ENCODE results near the gene CCL21. TPM values are rescaled to one million over a fixed set of nuclear protein-coding genes. Genes with fewer than 3 reads are reported as not detected.

The CCL21 gene
- total RNA-seq, 1 experiment from 2014 or later = not detected

DNA sequence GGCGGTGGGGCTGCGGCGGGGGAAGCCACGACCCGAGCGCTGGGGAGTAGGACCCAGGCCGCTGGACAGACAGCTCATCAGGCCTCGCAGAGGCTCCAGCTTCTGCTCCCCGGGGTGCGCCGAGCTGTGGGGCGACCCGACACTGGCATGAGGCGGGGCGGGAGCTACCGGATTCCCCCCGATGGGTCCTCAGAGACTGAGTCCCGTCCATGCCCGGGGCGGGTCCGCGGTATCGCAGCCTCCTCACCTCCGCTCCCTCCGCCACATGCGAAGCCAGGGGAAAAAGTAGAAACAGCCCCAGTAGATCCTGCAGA lies 44.9 kb downstream of the CCL21 start (continued):
- TF ChIP-seq, protein P1, sequence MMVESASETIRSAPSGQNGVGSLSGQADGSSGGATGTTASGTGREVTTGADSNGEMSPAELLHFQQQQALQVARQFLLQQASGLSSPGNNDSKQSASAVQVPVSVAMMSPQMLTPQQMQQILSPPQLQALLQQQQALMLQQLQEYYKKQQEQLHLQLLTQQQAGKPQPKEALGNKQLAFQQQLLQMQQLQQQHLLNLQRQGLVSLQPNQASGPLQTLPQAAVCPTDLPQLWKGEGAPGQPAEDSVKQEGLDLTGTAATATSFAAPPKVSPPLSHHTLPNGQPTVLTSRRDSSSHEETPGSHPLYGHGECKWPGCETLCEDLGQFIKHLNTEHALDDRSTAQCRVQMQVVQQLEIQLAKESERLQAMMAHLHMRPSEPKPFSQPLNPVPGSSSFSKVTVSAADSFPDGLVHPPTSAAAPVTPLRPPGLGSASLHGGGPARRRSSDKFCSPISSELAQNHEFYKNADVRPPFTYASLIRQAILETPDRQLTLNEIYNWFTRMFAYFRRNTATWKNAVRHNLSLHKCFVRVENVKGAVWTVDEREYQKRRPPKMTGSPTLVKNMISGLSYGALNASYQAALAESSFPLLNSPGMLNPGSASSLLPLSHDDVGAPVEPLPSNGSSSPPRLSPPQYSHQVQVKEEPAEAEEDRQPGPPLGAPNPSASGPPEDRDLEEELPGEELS (CRISPR knock-in tag; IDR thresholded peaks at IDR 0.05) = 0 out of 2 replicates have a peak, but pooled peaks have one; percentile 4

- H3K4me1 Mint-ChIP-seq = peaks cover 9% of the 10 kb centered on the region
- H3K27me3 Mint-ChIP-seq (ENCODE audit: low read depth) = peaks cover 10% of the 10 kb centered on the region
- H3K4me3 Mint-ChIP-seq = peak overlapping the region; percentile 94
- H3K27ac Mint-ChIP-seq = peak overlapping the region; percentile 74
- peaks cover 11% of the 10 kb centered on the region for H3K9me3 Mint-ChIP-seq
- DNase-seq (ENCODE audit: low spot score) = peak; percentile 94
- ChIA-PET POLR2A (interaction anchor here (1.0 to 1.9 kb wide), 4 partner anchors 10 to 27 kb away, joined by 3 to 11 read pairs (median 6); partner anchors contain the start of genes GALT and SIGMAR1), CTCF (interaction anchor here (0.6 to 4.0 kb wide), 21 partner anchors 9 to 330 kb away, joined by 3 to 65 read pairs (median 6); partner anchors contain the start of genes ARID3C, DCTN3, GALT and IL11RA)
- ATAC-seq = peak; percentile 77
- H3K36me3 Mint-ChIP-seq = peaks cover 15% of the 10 kb centered on the region
- TF ChIP-seq, protein P2, sequence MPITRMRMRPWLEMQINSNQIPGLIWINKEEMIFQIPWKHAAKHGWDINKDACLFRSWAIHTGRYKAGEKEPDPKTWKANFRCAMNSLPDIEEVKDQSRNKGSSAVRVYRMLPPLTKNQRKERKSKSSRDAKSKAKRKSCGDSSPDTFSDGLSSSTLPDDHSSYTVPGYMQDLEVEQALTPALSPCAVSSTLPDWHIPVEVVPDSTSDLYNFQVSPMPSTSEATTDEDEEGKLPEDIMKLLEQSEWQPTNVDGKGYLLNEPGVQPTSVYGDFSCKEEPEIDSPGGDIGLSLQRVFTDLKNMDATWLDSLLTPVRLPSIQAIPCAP (CRISPR knock-in tag; IDR thresholded peaks at IDR 0.05) = no peak
- TF ChIP-seq ZNF396 (CRISPR knock-in tag; IDR thresholded peaks at IDR 0.05; ENCODE audit: borderline replicate concordance) = no peak
- TF ChIP-seq ZNF232 (CRISPR knock-in tag; IDR thresholded peaks at IDR 0.05) = no peak
- TF ChIP-seq, protein P3, sequence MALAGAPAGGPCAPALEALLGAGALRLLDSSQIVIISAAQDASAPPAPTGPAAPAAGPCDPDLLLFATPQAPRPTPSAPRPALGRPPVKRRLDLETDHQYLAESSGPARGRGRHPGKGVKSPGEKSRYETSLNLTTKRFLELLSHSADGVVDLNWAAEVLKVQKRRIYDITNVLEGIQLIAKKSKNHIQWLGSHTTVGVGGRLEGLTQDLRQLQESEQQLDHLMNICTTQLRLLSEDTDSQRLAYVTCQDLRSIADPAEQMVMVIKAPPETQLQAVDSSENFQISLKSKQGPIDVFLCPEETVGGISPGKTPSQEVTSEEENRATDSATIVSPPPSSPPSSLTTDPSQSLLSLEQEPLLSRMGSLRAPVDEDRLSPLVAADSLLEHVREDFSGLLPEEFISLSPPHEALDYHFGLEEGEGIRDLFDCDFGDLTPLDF (CRISPR knock-in tag; IDR thresholded peaks at IDR 0.05) = no peak
- TF ChIP-seq ETV6 (CRISPR knock-in tag; IDR thresholded peaks at IDR 0.05) = 0 out of 2 replicates have a peak, but pooled peaks have one; percentile 18
- peak; percentile 83 for TF ChIP-seq ZNF121 (CRISPR knock-in tag; IDR thresholded peaks at IDR 0.05)
- TF ChIP-seq, protein P4, sequence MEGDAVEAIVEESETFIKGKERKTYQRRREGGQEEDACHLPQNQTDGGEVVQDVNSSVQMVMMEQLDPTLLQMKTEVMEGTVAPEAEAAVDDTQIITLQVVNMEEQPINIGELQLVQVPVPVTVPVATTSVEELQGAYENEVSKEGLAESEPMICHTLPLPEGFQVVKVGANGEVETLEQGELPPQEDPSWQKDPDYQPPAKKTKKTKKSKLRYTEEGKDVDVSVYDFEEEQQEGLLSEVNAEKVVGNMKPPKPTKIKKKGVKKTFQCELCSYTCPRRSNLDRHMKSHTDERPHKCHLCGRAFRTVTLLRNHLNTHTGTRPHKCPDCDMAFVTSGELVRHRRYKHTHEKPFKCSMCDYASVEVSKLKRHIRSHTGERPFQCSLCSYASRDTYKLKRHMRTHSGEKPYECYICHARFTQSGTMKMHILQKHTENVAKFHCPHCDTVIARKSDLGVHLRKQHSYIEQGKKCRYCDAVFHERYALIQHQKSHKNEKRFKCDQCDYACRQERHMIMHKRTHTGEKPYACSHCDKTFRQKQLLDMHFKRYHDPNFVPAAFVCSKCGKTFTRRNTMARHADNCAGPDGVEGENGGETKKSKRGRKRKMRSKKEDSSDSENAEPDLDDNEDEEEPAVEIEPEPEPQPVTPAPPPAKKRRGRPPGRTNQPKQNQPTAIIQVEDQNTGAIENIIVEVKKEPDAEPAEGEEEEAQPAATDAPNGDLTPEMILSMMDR (IDR thresholded peaks at IDR 0.05) = peak; percentile 54
- no peak for TF ChIP-seq ZNF416 (CRISPR knock-in tag; IDR thresholded peaks at IDR 0.05)
- no peak for TF ChIP-seq TEAD4 (CRISPR knock-in tag; IDR thresholded peaks at IDR 0.05)
- TF ChIP-seq SOX15 (CRISPR knock-in tag; IDR thresholded peaks at IDR 0.05) = no peak
- TF ChIP-seq MYBL2 (CRISPR knock-in tag; IDR thresholded peaks at IDR 0.05) = no peak
- TF ChIP-seq ARID4B (CRISPR knock-in tag; IDR thresholded peaks at IDR 0.05; ENCODE audit: borderline replicate concordance) = no peak; the same call in 1 of the 2 replicates
- TF ChIP-seq ZNF425 (CRISPR knock-in tag; conservative IDR thresholded peaks at IDR 0.05) = no peak
- TF ChIP-seq GABPB1 (CRISPR knock-in tag; IDR thresholded peaks at IDR 0.05) = no peak
- TF ChIP-seq GTF2I (CRISPR knock-in tag; conservative IDR thresholded peaks at IDR 0.05) = no peak
- TF ChIP-seq, protein P5, sequence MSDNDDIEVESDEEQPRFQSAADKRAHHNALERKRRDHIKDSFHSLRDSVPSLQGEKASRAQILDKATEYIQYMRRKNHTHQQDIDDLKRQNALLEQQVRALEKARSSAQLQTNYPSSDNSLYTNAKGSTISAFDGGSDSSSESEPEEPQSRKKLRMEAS (CRISPR knock-in tag; IDR thresholded peaks at IDR 0.05) = peak; percentile 25; the same call in 1 of the 2 replicates
- no peak for TF ChIP-seq OVOL2 (CRISPR knock-in tag; IDR thresholded peaks at IDR 0.05; ENCODE audit: borderline replicate concordance)
- no peak for TF ChIP-seq ATF6 (CRISPR knock-in tag; IDR thresholded peaks at IDR 0.05)
These were observed 45.5 kb downstream of the CCL21 start for GRCh38 chr9:34664281-34665066.

Data from WTC11 (cell line).